Vagina (tissue), 2 donors: ENCODE data around the gene ZNF516.

Experiments used
- CTCF ChIP-seq, 3 experiments: fragments of 450-650 bp in 2 of 3; fragments of 200-600 bp in 1 of 3; sonication (generic) in 1 of 3; IDR thresholded peaks; one replicate each; pipeline ENCODE4 v1.5.1; 2017 to 2019; ENCODE audit warnings: antibody characterized with exemption in 3 of 3, mild to moderate bottlenecking in 2 of 3, moderate library complexity in 2 of 3
- POLR2A ChIP-seq, 2 donors: fragments of 450-650 bp; IDR thresholded peaks; one replicate each; pipeline ENCODE4 v1.6.1; 2017; ENCODE audit warnings: antibody characterized with exemption in 2 of 2, mild to moderate bottlenecking in 2 of 2, moderate library complexity in 2 of 2
- POLR2AphosphoS5 ChIP-seq, 2 donors: sonication (generic); formaldehyde crosslinking; IDR thresholded peaks; one replicate each; pipeline ENCODE4 v1.9.0; 2017; ENCODE audit warnings: antibody characterized with exemption in 2 of 2, mild to moderate bottlenecking in 2 of 2, low read depth in 1 of 2; ENCODE audit not compliant: insufficient read depth in 1 of 2

- TF ChIP-seq POLR2A (IDR thresholded peaks at IDR 0.05) (no peak), POLR2AphosphoS5 (IDR thresholded peaks at IDR 0.05; ENCODE audit: insufficient read depth in 1 of 2, low read depth in 1 of 2) (peak in 1 of 2 donors; percentile 51), CTCF (IDR thresholded peaks at IDR 0.05) (no peak)
These were observed 66.4 kb downstream of the ZNF516 start for GRCh38 chr18:76428396-76429261.
